Measurements from ENCODE around the gene MRAS. TPM values are rescaled to one million over a fixed set of nuclear protein-coding genes. Genes with fewer than 3 reads are reported as not detected.
A peak's percentile ranks its signal among the peaks of the same experiment; 100 is the strongest.

Gene MRAS
- polyA plus RNA-seq (2013), result 4.5 TPM

DNA sequence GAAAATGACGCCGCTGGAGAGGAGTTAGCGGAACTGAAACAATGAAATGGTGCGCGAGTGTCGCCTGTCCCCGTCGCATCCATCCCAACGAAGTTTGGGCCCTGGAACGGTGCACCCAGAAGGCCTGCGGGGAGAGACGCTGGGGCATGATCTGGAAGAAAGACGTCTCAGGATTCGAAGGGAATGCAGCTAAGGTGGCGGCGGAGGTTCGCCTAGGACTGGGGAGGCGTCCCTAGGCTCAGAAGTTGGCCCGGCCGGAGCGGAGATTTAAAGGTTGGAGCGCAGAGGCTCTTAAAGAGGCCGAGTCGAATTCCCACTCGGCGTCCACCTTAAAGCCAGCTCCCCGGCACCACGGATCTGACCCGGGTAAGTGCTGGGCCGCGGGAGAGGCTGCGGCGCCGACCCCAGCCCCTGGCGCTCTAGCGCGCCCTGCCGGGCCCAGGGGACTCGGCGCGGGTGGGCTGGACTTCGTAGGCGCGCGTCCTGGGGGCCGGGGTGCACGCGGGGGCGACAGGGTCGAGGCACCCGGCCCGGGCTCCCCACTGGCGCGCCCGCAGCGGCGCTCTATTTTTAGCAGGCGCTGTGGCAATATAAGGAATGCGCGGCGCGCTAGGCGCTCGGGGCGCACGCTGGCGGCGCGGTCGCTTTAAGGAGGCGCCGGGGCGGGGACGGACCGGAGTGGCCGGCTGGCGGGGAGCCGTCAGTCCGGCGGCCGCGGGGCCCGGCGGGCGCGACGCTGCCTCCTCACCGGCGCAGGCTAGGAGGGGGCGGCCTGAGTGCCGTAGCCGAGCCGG, at the start of gene MRAS:
Gene MRAS (plus strand): TSS at position 620 of the 794 bp plus-strand sequence. CDS start 24,305 bp downstream, outside the sequence.
- Histone ChIP-seq H3K36me3 (ENCODE audit: control insufficient read depth in 4 of 4, insufficient read depth in 4 of 4, low read length in 3 of 4) (no peaks in the 10 kb centered on the region), H3K27me3 (replicated peaks in 2 of 5; ENCODE audit: control insufficient read depth in 4 of 5, insufficient read depth in 5 of 5, low read length in 4 of 5) (peaks cover 0 to 14% (median 4%) of the 10 kb centered on the region in 5 experiments), H3K9me3 (ENCODE audit: control extremely low read depth in 1 of 5, control insufficient read depth in 4 of 5, insufficient read depth in 2 of 5, low read depth in 1 of 5, low read length in 4 of 5) (no peaks in the 10 kb centered on the region), H3K4me3 (ENCODE audit: control insufficient read depth in 1 of 7, extremely low read depth in 1 of 7, insufficient read depth in 4 of 7, low read depth in 2 of 7, low read length in 6 of 7) (peak within 1 kb of the TSS; percentile 60 to 90 (median 76)), H3K4me1 (ENCODE audit: control extremely low read depth in 1 of 4, control insufficient read depth in 4 of 4, insufficient read depth in 4 of 4, low read length in 3 of 4) (peaks cover 0 to 10% (median 8%) of the 10 kb centered on the region in 4 experiments), H3K27ac (ENCODE audit: insufficient read depth in 1 of 2, low read depth in 1 of 2, low read length in 2 of 2, poor library complexity in 1 of 2, severe bottlenecking in 2 of 2) (no peak within 1 kb of the TSS)
- peak; percentile 61 to 76 (median 62) for DNase-seq
- CTCF ChIA-PET, result interaction anchor here (0.6 to 6.8 kb wide), 6 partner anchors 14 to 168 kb away, joined by 3 to 65 read pairs (median 4); partner anchors contain the start of gene ARMC8
- POLR2A ChIA-PET, result no interaction called here
- WGBS (ENCODE audit: insufficient coverage), result under 1% methylated on average over 86 of the region's 93 CpGs

DNA sequence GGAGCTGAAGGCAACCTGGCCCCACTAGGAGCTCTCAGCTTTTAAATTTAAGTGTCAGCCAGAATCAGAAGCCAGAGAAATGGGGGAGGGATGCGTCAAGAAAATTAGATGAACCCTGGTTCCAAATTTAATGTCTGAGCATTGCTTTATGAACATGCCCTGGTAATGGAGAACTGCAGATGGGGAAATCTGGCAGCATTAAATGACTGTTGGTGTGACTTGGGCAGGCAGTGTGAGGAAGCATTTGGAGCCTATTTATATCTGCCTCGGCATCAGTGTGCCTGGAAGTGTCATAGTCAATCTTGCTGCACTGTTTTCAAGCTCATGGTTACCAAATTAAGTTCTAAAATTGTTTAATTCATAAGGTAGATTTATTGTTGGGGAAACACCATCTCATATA, 47.7 kb upstream of the MRAS start:
- no peak for DNase-seq
- ChIA-PET CTCF (interaction anchor here (1.3 kb wide), 2 partner anchors 9 to 11 kb away, joined by 4 to 5 read pairs; no protein-coding TSS in a partner anchor), POLR2A (no interaction called here)
- Histone ChIP-seq H3K4me1 (ENCODE audit: control extremely low read depth in 1 of 4, control insufficient read depth in 4 of 4, insufficient read depth in 4 of 4, low read length in 3 of 4) (no peaks in the 10 kb centered on the region), H3K4me3 (ENCODE audit: control insufficient read depth in 1 of 7, extremely low read depth in 1 of 7, insufficient read depth in 4 of 7, low read depth in 2 of 7, low read length in 6 of 7) (no peak overlapping the region), H3K27me3 (replicated peaks in 2 of 5; ENCODE audit: control insufficient read depth in 4 of 5, insufficient read depth in 5 of 5, low read length in 4 of 5) (no peaks in the 10 kb centered on the region), H3K36me3 (ENCODE audit: control insufficient read depth in 4 of 4, insufficient read depth in 4 of 4, low read length in 3 of 4) (peaks cover 4 to 31% (median 21%) of the 10 kb centered on the region in 4 experiments), H3K9me3 (ENCODE audit: control extremely low read depth in 1 of 5, control insufficient read depth in 4 of 5, insufficient read depth in 2 of 5, low read depth in 1 of 5, low read length in 4 of 5) (no peaks in the 10 kb centered on the region), H3K27ac (ENCODE audit: insufficient read depth in 1 of 2, low read depth in 1 of 2, low read length in 2 of 2, poor library complexity in 1 of 2, severe bottlenecking in 2 of 2) (no peak overlapping the region)
- 86% methylated on average over 1 of the region's 2 CpGs for WGBS (ENCODE audit: insufficient coverage)

DNA sequence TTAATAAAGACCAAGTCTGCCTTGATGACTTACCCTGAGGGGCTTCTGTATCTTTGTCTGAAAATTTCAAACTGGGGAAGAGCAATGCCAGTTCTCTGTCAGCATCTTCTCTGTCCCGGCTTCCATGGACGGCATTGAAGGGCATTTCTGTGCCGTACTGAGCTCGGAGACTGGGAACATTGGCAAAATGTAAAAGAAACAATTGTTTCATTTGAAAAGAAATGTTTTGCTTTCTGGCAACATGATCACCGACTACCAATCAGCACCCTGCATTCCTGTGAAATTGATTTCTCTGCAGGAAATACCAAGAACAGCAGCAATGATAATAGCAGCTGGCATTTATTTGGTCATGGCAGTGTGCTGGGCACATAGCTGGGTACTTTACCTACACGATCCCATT, 44.9 kb upstream of the MRAS start:
- no peaks in the 10 kb centered on the region for H3K27me3 ChIP-seq (replicated peaks in 2 of 5; ENCODE audit: control insufficient read depth in 4 of 5, insufficient read depth in 5 of 5, low read length in 4 of 5)
- no peak overlapping the region for H3K27ac ChIP-seq (ENCODE audit: insufficient read depth in 1 of 2, low read depth in 1 of 2, low read length in 2 of 2, poor library complexity in 1 of 2, severe bottlenecking in 2 of 2)
- no peak overlapping the region for H3K4me3 ChIP-seq (ENCODE audit: control insufficient read depth in 1 of 7, extremely low read depth in 1 of 7, insufficient read depth in 4 of 7, low read depth in 2 of 7, low read length in 6 of 7)
- H3K4me1 ChIP-seq (ENCODE audit: control extremely low read depth in 1 of 4, control insufficient read depth in 4 of 4, insufficient read depth in 4 of 4, low read length in 3 of 4), result no peaks in the 10 kb centered on the region
- WGBS (ENCODE audit: insufficient coverage), result 87% methylated on average over 4 of the region's 6 CpGs
- H3K9me3 ChIP-seq (ENCODE audit: control extremely low read depth in 1 of 5, control insufficient read depth in 4 of 5, insufficient read depth in 2 of 5, low read depth in 1 of 5, low read length in 4 of 5), result peaks cover 0 to 17% (median 9%) of the 10 kb centered on the region in 5 experiments
- H3K36me3 ChIP-seq (ENCODE audit: control insufficient read depth in 4 of 4, insufficient read depth in 4 of 4, low read length in 3 of 4), result peaks cover 0 to 8% (median 5%) of the 10 kb centered on the region in 4 experiments
- no peak for DNase-seq
- ChIA-PET POLR2A (no interaction called here), CTCF (interaction anchor here (1.2 kb wide), 1 partner anchor 25 kb away, joined by 3 read pairs; no protein-coding TSS in a partner anchor)

DNA sequence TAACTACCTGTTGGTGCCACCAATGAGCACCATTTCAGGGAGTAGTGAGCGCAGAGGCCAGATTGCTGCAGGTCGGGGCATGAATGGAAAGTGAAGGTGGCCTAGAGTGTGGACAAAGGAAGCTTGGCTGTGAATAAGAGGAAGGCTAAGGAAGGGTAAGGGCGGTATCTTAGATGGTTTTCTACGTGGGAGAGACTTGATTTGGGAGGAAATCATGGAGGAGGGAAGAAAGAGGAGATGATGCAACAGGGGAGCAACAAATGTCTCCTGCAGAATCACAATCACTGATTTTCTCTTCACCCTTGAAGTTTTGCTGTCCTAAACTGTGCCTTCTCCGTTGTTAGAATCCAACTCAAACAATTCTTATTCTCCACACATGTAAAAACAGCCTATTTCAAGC, 40.5 kb upstream of the MRAS start:
- Histone ChIP-seq H3K4me1 (ENCODE audit: control extremely low read depth in 1 of 4, control insufficient read depth in 4 of 4, insufficient read depth in 4 of 4, low read length in 3 of 4) (no peaks in the 10 kb centered on the region), H3K4me3 (ENCODE audit: control insufficient read depth in 1 of 7, extremely low read depth in 1 of 7, insufficient read depth in 4 of 7, low read depth in 2 of 7, low read length in 6 of 7) (no peak overlapping the region), H3K27me3 (replicated peaks in 2 of 5; ENCODE audit: control insufficient read depth in 4 of 5, insufficient read depth in 5 of 5, low read length in 4 of 5) (no peaks in the 10 kb centered on the region), H3K36me3 (ENCODE audit: control insufficient read depth in 4 of 4, insufficient read depth in 4 of 4, low read length in 3 of 4) (no peaks in the 10 kb centered on the region), H3K27ac (ENCODE audit: insufficient read depth in 1 of 2, low read depth in 1 of 2, low read length in 2 of 2, poor library complexity in 1 of 2, severe bottlenecking in 2 of 2) (no peak overlapping the region), H3K9me3 (ENCODE audit: control extremely low read depth in 1 of 5, control insufficient read depth in 4 of 5, insufficient read depth in 2 of 5, low read depth in 1 of 5, low read length in 4 of 5) (peaks cover 1 to 27% (median 17%) of the 10 kb centered on the region in 5 experiments)
- POLR2A ChIA-PET, result no interaction called here
- no peak for DNase-seq
- WGBS (ENCODE audit: insufficient coverage), result 94% methylated on average over 4 of the region's 5 CpGs
- CTCF ChIA-PET, result interaction anchor here (0.6 kb wide), 1 partner anchor 39 kb away, joined by 4 read pairs; no protein-coding TSS in a partner anchor

DNA sequence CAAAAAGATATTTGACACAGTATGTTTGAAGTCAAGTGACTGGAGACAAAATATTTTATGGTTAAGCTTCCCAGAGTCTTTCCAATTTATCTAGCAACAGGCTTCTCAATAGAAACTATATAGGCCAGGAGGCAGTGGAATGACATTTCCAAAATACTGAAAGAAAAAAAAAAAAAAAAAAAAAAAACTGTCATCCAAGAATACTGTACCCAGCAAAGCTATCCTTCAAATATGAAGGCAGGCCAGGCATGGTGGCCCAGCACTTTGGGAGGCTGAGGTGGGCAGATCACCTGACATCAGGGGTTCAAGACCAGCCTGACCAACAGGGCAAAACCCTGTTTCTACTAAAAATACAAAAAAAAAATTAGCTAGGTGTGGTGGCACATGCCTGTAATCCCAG, 39.6 kb upstream of the MRAS start:
- DNase-seq, result no peak
- H3K9me3 ChIP-seq (ENCODE audit: control extremely low read depth in 1 of 5, control insufficient read depth in 4 of 5, insufficient read depth in 2 of 5, low read depth in 1 of 5, low read length in 4 of 5), result peaks cover 1 to 27% (median 17%) of the 10 kb centered on the region in 5 experiments
- no peak overlapping the region for H3K4me3 ChIP-seq (ENCODE audit: control insufficient read depth in 1 of 7, extremely low read depth in 1 of 7, insufficient read depth in 4 of 7, low read depth in 2 of 7, low read length in 6 of 7)
- ChIA-PET POLR2A (no interaction called here), CTCF (interaction anchor here (0.6 kb wide), 1 partner anchor 1156 kb away, joined by 4 read pairs; no protein-coding TSS in a partner anchor)
- H3K36me3 ChIP-seq (ENCODE audit: control insufficient read depth in 4 of 4, insufficient read depth in 4 of 4, low read length in 3 of 4), result no peaks in the 10 kb centered on the region
- H3K27ac ChIP-seq (ENCODE audit: insufficient read depth in 1 of 2, low read depth in 1 of 2, low read length in 2 of 2, poor library complexity in 1 of 2, severe bottlenecking in 2 of 2), result no peak overlapping the region
- no peaks in the 10 kb centered on the region for H3K4me1 ChIP-seq (ENCODE audit: control extremely low read depth in 1 of 4, control insufficient read depth in 4 of 4, insufficient read depth in 4 of 4, low read length in 3 of 4)
- peaks cover 0 to 2% (median 0%) of the 10 kb centered on the region in 5 experiments for H3K27me3 ChIP-seq (replicated peaks in 2 of 5; ENCODE audit: control insufficient read depth in 4 of 5, insufficient read depth in 5 of 5, low read length in 4 of 5)

DNA sequence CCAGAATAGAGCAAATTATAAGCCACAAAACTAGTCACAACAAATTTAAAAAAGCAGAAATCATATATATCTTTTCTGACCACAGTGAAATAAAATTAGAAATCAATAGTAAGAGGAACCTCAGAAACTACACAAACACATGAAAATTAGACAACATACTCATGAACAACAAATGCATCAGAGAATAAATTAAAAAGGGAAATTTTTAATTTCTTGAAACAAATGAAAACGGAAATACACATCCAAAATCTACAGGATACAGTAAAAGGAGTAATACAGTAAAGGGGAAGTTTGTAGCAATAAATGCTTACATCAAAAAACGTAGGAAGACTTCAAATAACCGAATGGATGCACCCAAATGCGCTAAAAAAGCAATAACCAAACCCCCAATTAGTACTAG, 37.9 kb upstream of the MRAS start:
- H3K9me3 ChIP-seq (ENCODE audit: control extremely low read depth in 1 of 5, control insufficient read depth in 4 of 5, insufficient read depth in 2 of 5, low read depth in 1 of 5, low read length in 4 of 5), result peaks cover 1 to 27% (median 17%) of the 10 kb centered on the region in 5 experiments
- peaks cover 0 to 2% (median 0%) of the 10 kb centered on the region in 5 experiments for H3K27me3 ChIP-seq (replicated peaks in 2 of 5; ENCODE audit: control insufficient read depth in 4 of 5, insufficient read depth in 5 of 5, low read length in 4 of 5)
- H3K36me3 ChIP-seq (ENCODE audit: control insufficient read depth in 4 of 4, insufficient read depth in 4 of 4, low read length in 3 of 4), result no peaks in the 10 kb centered on the region
- H3K27ac ChIP-seq (ENCODE audit: insufficient read depth in 1 of 2, low read depth in 1 of 2, low read length in 2 of 2, poor library complexity in 1 of 2, severe bottlenecking in 2 of 2), result no peak overlapping the region
- no peak overlapping the region for H3K4me3 ChIP-seq (ENCODE audit: control insufficient read depth in 1 of 7, extremely low read depth in 1 of 7, insufficient read depth in 4 of 7, low read depth in 2 of 7, low read length in 6 of 7)
- no peaks in the 10 kb centered on the region for H3K4me1 ChIP-seq (ENCODE audit: control extremely low read depth in 1 of 4, control insufficient read depth in 4 of 4, insufficient read depth in 4 of 4, low read length in 3 of 4)
- DNase-seq, result no peak
- WGBS (ENCODE audit: insufficient coverage), result no CpG with 5 or more reads among the region's 4 CpGs
- ChIA-PET CTCF (no interaction called here), POLR2A (no interaction called here)

DNA sequence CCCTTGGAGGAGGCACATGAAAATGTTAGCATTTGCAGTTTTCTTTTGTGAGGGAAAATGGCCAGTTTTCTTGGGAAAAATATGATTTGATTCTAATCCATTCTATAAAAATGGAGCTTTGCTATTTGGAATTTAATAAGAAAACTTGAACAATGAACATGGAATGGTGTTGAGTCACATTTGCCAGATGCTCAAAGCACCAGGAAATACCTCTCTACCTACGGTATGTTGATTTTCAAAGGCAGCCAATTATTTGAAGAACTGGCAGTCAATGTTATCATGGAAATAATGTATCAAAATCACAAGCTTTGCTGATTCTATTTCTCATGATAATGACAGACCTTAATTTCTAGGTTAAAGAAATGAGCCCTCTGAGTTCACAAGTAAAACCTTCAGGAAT, 33.6 kb upstream of the MRAS start:
- Histone ChIP-seq H3K27ac (ENCODE audit: insufficient read depth in 1 of 2, low read depth in 1 of 2, low read length in 2 of 2, poor library complexity in 1 of 2, severe bottlenecking in 2 of 2) (no peak overlapping the region), H3K36me3 (ENCODE audit: control insufficient read depth in 4 of 4, insufficient read depth in 4 of 4, low read length in 3 of 4) (no peaks in the 10 kb centered on the region), H3K4me1 (ENCODE audit: control extremely low read depth in 1 of 4, control insufficient read depth in 4 of 4, insufficient read depth in 4 of 4, low read length in 3 of 4) (no peaks in the 10 kb centered on the region), H3K27me3 (replicated peaks in 2 of 5; ENCODE audit: control insufficient read depth in 4 of 5, insufficient read depth in 5 of 5, low read length in 4 of 5) (peaks cover 0 to 2% (median 0%) of the 10 kb centered on the region in 5 experiments), H3K9me3 (ENCODE audit: control extremely low read depth in 1 of 5, control insufficient read depth in 4 of 5, insufficient read depth in 2 of 5, low read depth in 1 of 5, low read length in 4 of 5) (peaks cover 0 to 8% (median 1%) of the 10 kb centered on the region in 5 experiments), H3K4me3 (ENCODE audit: control insufficient read depth in 1 of 7, extremely low read depth in 1 of 7, insufficient read depth in 4 of 7, low read depth in 2 of 7, low read length in 6 of 7) (no peak overlapping the region)
- no CpG with 5 or more reads among the region's 1 CpG for WGBS (ENCODE audit: insufficient coverage)
- POLR2A ChIA-PET, result no interaction called here
- CTCF ChIA-PET, result interaction anchor here (2.5 kb wide), 1 partner anchor 14 kb away, joined by 10 read pairs; no protein-coding TSS in a partner anchor
- no peak for DNase-seq

All from common myeloid progenitor, CD34-positive (primary cell).